Measurements from ENCODE around the gene FAM193B. TPM values are rescaled to one million over a fixed set of nuclear protein-coding genes. Genes with fewer than 3 reads are reported as not detected.

The FAM193B gene
- total and polyA plus RNA-seq, 9 of the 15 experiments (the other 6 are each of a cell fraction or from before 2014, with no cell fraction given): 4.4 to 76.4 (median 37.3) TPM

DNA sequence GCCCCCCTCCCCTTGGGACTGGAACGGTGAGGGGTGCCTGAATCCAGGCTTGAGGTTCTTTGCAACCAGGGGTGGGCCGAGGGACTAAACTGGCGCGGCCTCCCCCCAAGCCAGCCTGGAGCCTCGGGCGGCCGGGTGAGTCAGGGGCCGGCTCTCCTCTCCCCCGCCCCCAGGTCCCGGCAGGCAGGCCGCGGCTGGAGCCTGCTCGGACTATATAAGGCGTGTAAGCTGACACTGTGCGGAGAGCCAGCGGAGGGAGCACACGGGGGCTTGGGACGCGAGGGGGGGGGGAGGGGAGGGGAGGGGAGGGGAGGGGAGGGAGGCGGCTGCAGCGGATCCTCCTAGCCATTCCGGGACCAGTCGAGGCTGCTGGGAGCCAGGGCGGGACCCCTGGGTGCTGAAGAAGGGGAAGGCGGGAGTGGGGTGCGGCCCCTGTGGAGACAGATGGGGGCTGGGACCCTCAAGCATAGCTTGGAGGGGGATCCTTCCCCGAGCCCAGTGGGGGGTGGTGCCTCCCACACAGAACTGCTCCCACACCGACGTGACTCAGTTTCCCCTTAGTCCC lies 57.6 kb downstream of the FAM193B start (continued):
- TF ChIP-seq YY1 (IDR thresholded peaks at IDR 0.05; ENCODE audit: borderline replicate concordance in 1 of 3, control insufficient read depth in 1 of 3, extremely low read depth in 1 of 3, insufficient read depth in 3 of 3, insufficient read length in 1 of 3, insufficient replicate concordance in 2 of 3, low read depth in 1 of 3, low read length in 2 of 3) (peak in 1 of 3 experiments; percentile 33), KDM5B (IDR thresholded peaks at IDR 0.05; ENCODE audit: insufficient replicate concordance, low read depth, low read length) (peak; percentile 69), COPS2 (conservative IDR thresholded peaks at IDR 0.05) (no peak), JUN (IDR thresholded peaks at IDR 0.05; ENCODE audit: borderline replicate concordance, low read depth, low read length) (peak; percentile 36; the same call in 1 of the 2 replicates), JUN (CRISPR knock-in tag; IDR thresholded peaks at IDR 0.05; ENCODE audit: borderline replicate concordance) (peak; percentile 88; the same call in 1 of the 2 replicates), CREB1 (IDR thresholded peaks at IDR 0.05) (no peak), CREB1 (CRISPR knock-in tag; IDR thresholded peaks at IDR 0.05) (no peak), SMARCA5 (IDR thresholded peaks at IDR 0.05) (no peak), ZBED1 (IDR thresholded peaks at IDR 0.05) (peak; percentile 25; the same call in 1 of the 2 replicates), ZNF57 (CRISPR knock-in tag; IDR thresholded peaks at IDR 0.05) (no peak)
- TF ChIP-seq, protein P1, sequence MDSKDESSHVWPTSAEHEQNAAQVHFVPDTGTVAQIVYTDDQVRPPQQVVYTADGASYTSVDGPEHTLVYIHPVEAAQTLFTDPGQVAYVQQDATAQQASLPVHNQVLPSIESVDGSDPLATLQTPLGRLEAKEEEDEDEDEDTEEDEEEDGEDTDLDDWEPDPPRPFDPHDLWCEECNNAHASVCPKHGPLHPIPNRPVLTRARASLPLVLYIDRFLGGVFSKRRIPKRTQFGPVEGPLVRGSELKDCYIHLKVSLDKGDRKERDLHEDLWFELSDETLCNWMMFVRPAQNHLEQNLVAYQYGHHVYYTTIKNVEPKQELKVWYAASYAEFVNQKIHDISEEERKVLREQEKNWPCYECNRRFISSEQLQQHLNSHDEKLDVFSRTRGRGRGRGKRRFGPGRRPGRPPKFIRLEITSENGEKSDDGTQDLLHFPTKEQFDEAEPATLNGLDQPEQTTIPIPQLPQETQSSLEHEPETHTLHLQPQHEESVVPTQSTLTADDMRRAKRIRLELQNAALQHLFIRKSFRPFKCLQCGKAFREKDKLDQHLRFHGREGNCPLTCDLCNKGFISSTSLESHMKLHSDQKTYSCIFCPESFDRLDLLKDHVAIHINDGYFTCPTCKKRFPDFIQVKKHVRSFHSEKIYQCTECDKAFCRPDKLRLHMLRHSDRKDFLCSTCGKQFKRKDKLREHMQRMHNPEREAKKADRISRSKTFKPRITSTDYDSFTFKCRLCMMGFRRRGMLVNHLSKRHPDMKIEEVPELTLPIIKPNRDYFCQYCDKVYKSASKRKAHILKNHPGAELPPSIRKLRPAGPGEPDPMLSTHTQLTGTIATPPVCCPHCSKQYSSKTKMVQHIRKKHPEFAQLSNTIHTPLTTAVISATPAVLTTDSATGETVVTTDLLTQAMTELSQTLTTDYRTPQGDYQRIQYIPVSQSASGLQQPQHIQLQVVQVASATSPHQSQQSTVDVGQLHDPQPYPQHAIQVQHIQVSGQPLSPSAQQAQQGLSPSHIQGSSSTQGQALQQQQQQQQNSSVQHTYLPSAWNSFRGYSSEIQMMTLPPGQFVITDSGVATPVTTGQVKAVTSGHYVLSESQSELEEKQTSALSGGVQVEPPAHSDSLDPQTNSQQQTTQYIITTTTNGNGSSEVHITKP (IDR thresholded peaks at IDR 0.05; ENCODE audit: partially characterized antibody): peak; percentile 64
- TF ChIP-seq, protein P2, sequence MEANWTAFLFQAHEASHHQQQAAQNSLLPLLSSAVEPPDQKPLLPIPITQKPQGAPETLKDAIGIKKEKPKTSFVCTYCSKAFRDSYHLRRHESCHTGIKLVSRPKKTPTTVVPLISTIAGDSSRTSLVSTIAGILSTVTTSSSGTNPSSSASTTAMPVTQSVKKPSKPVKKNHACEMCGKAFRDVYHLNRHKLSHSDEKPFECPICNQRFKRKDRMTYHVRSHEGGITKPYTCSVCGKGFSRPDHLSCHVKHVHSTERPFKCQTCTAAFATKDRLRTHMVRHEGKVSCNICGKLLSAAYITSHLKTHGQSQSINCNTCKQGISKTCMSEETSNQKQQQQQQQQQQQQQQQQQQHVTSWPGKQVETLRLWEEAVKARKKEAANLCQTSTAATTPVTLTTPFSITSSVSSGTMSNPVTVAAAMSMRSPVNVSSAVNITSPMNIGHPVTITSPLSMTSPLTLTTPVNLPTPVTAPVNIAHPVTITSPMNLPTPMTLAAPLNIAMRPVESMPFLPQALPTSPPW (CRISPR knock-in tag; IDR thresholded peaks at IDR 0.05): peak; percentile 91
- TF ChIP-seq, protein P3, sequence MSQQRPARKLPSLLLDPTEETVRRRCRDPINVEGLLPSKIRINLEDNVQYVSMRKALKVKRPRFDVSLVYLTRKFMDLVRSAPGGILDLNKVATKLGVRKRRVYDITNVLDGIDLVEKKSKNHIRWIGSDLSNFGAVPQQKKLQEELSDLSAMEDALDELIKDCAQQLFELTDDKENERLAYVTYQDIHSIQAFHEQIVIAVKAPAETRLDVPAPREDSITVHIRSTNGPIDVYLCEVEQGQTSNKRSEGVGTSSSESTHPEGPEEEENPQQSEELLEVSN (IDR thresholded peaks at IDR 0.05; ENCODE audit: borderline replicate concordance in 1 of 2, extremely low read depth in 1 of 2, insufficient read depth in 1 of 2, insufficient read length in 1 of 2, low read depth in 1 of 2, low read length in 1 of 2, poor library complexity in 1 of 2, severe bottlenecking in 1 of 2): no peak
- TF ChIP-seq, protein P4, sequence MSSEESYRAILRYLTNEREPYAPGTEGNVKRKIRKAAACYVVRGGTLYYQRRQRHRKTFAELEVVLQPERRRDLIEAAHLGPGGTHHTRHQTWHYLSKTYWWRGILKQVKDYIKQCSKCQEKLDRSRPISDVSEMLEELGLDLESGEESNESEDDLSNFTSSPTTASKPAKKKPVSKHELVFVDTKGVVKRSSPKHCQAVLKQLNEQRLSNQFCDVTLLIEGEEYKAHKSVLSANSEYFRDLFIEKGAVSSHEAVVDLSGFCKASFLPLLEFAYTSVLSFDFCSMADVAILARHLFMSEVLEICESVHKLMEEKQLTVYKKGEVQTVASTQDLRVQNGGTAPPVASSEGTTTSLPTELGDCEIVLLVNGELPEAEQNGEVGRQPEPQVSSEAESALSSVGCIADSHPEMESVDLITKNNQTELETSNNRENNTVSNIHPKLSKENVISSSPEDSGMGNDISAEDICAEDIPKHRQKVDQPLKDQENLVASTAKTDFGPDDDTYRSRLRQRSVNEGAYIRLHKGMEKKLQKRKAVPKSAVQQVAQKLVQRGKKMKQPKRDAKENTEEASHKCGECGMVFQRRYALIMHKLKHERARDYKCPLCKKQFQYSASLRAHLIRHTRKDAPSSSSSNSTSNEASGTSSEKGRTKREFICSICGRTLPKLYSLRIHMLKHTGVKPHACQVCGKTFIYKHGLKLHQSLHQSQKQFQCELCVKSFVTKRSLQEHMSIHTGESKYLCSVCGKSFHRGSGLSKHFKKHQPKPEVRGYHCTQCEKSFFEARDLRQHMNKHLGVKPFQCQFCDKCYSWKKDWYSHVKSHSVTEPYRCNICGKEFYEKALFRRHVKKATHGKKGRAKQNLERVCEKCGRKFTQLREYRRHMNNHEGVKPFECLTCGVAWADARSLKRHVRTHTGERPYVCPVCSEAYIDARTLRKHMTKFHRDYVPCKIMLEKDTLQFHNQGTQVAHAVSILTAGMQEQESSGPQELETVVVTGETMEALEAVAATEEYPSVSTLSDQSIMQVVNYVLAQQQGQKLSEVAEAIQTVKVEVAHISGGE (CRISPR knock-in tag; IDR thresholded peaks at IDR 0.05): peak in 1 of 3 experiments; percentile 71; a peak in 2 of 6 replicates

All from K562 (cell line).